MM.1S (cell line): ENCODE results near the gene PTGES.
"Not testable (repeated sequence)": the region's sequence is repeated elsewhere in the genome, so short reads cannot be mapped to it uniquely, and the experiment has no call there.

ENCODE experiments used
- DNase-seq: peaks from one replicate; pipeline ENCODE4 v3.0.0-alpha.2; 2015
- H2AFZ ChIP-seq: fragments of 300-600 bp; sonication (generic); 2 replicates; pipeline ENCODE4 v1.6.0; 2016; ENCODE audit warnings: antibody characterized with exemption, low read length
- H3F3A ChIP-seq: fragments of 300-600 bp; sonication (generic); 2 replicates; pipeline ENCODE4 v1.6.1; 2016; ENCODE audit warnings: mild to moderate bottlenecking, antibody characterized with exemption, low read length, moderate library complexity, mixed read lengths; ENCODE audit not compliant: insufficient read depth
- H3K27ac ChIP-seq: fragments of 300-600 bp; sonication (generic); 2 replicates; pipeline ENCODE4 v1.5.1; 2016; ENCODE audit warnings: mild to moderate bottlenecking, low read length
- H3K27me3 ChIP-seq: fragments of 300-600 bp; sonication (generic); replicated peaks from 2 replicates; pipeline ENCODE4 v1.6.0; 2016; ENCODE audit warnings: low read length; ENCODE audit not compliant: insufficient read depth
- H3K36me3 ChIP-seq: fragments of 300-600 bp; sonication (generic); replicated peaks from 2 replicates; pipeline ENCODE4 v1.6.1; 2016; ENCODE audit warnings: mild to moderate bottlenecking, low read length, mixed read lengths; ENCODE audit not compliant: insufficient read depth
- H3K4me1 ChIP-seq: fragments of 300-600 bp; sonication (generic); 2 replicates; pipeline ENCODE4 v1.6.1; 2016; ENCODE audit warnings: low read length, mixed read lengths
- H3K4me2 ChIP-seq: fragments of 300-600 bp; sonication (generic); 2 replicates; pipeline ENCODE4 v1.6.0; 2016; ENCODE audit warnings: low read depth, low read length
- H3K4me3 ChIP-seq: fragments of 300-600 bp; sonication (generic); 2 replicates; pipeline ENCODE4 v1.5.1; 2016; ENCODE audit warnings: low read length, mixed read lengths
- H3K79me2 ChIP-seq: fragments of 300-600 bp; sonication (generic); 2 replicates; pipeline ENCODE4 v1.6.1; 2016; ENCODE audit warnings: mixed run types, low read length, mixed read lengths
- H3K9ac ChIP-seq: fragments of 300-600 bp; sonication (generic); 2 replicates; pipeline ENCODE4 v1.6.1; 2016; ENCODE audit warnings: low read length, mixed read lengths
- H3K9me2 ChIP-seq: fragments of 300-600 bp; sonication (generic); replicated peaks from 2 replicates; pipeline ENCODE4 v1.6.1; 2016; ENCODE audit warnings: mild to moderate bottlenecking, low read length, mixed read lengths; ENCODE audit not compliant: insufficient read depth
- H3K9me3 ChIP-seq: fragments of 300-600 bp; sonication (generic); replicated peaks from 2 replicates; pipeline ENCODE4 v1.6.1; 2016; ENCODE audit warnings: mild to moderate bottlenecking, low read length, mixed read lengths; ENCODE audit not compliant: insufficient read depth
- H4K20me1 ChIP-seq: fragments of 300-600 bp; sonication (generic); 2 replicates; pipeline ENCODE4 v1.6.1; 2016; ENCODE audit warnings: mild to moderate bottlenecking, low read length, moderate library complexity, mixed read lengths; ENCODE audit not compliant: insufficient read depth
- EZH2 ChIP-seq: fragments of 300-600 bp; sonication (generic); optimal IDR thresholded peaks from 2 replicates; pipeline ENCODE3; 2017; ENCODE audit warnings: low read depth, mild to moderate bottlenecking, antibody characterized with exemption, low read length, mixed read lengths
- EZH2phosphoT487 ChIP-seq: fragments of 300-600 bp; sonication (generic); IDR thresholded peaks from 2 replicates; pipeline ENCODE4 v1.6.1; 2018; ENCODE audit warnings: antibody characterized with exemption, low read length
- TF ChIP-seq, protein P1 (sequence below): fragments of 300-600 bp; sonication (generic); IDR thresholded peaks from 2 replicates; pipeline ENCODE4 v1.5.1; 2016; ENCODE audit warnings: antibody characterized with exemption, low read length, mixed read lengths

The PTGES gene

GRCh38 chr9:129762985-129763926 is 10.4 kb upstream of the PTGES start:
- H3K4me1 ChIP-seq, result no peaks in the 10 kb centered on the region
- H3K79me2 ChIP-seq, result no peaks in the 10 kb centered on the region
- H3K27ac ChIP-seq, result no peak overlapping the region
- no peak for DNase-seq
- H4K20me1 ChIP-seq, result no peaks in the 10 kb centered on the region
- H3K9ac ChIP-seq, result no peak overlapping the region
- H3K4me3 ChIP-seq, result no peak overlapping the region
- H2AFZ ChIP-seq, result no peak overlapping the region
- H3K9me3 ChIP-seq, result no peaks in the 10 kb centered on the region
- no peaks in the 10 kb centered on the region for H3K36me3 ChIP-seq
- TF ChIP-seq EZH2phosphoT487 (no peak), EZH2 (no peak)
- TF ChIP-seq, protein P1, sequence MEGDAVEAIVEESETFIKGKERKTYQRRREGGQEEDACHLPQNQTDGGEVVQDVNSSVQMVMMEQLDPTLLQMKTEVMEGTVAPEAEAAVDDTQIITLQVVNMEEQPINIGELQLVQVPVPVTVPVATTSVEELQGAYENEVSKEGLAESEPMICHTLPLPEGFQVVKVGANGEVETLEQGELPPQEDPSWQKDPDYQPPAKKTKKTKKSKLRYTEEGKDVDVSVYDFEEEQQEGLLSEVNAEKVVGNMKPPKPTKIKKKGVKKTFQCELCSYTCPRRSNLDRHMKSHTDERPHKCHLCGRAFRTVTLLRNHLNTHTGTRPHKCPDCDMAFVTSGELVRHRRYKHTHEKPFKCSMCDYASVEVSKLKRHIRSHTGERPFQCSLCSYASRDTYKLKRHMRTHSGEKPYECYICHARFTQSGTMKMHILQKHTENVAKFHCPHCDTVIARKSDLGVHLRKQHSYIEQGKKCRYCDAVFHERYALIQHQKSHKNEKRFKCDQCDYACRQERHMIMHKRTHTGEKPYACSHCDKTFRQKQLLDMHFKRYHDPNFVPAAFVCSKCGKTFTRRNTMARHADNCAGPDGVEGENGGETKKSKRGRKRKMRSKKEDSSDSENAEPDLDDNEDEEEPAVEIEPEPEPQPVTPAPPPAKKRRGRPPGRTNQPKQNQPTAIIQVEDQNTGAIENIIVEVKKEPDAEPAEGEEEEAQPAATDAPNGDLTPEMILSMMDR, result no peak
- no peaks in the 10 kb centered on the region for H3K9me2 ChIP-seq
- no peaks in the 10 kb centered on the region; the same call in 1 of the 2 replicates for H3F3A ChIP-seq
- no peak overlapping the region for H3K4me2 ChIP-seq
- H3K27me3 ChIP-seq, result peaks cover 71% of the 10 kb centered on the region

GRCh38 chr9:129762370-129762984 is 9.6 kb upstream of the PTGES start:
- H3K27me3 ChIP-seq, result peaks cover 73% of the 10 kb centered on the region
- not testable (repeated sequence) for H3K4me3 ChIP-seq, H2AFZ ChIP-seq, H3K27ac ChIP-seq, H3F3A ChIP-seq, H3K9me2 ChIP-seq, DNase-seq, H4K20me1 ChIP-seq, H3K36me3 ChIP-seq, H3K9ac ChIP-seq, H3K9me3 ChIP-seq, H3K4me1 ChIP-seq, H3K79me2 ChIP-seq, H3K4me2 ChIP-seq

- Histone ChIP-seq H3K4me1 (no peaks in the 10 kb centered on the region), H4K20me1 (no peaks in the 10 kb centered on the region), H3K27me3 (peaks cover 71% of the 10 kb centered on the region), H3K4me3 (no peak overlapping the region), H3F3A (no peaks in the 10 kb centered on the region; the same call in 1 of the 2 replicates), H3K36me3 (no peaks in the 10 kb centered on the region), H3K27ac (no peak overlapping the region), H3K9ac (no peak overlapping the region), H3K9me3 (no peaks in the 10 kb centered on the region), H3K4me2 (no peak overlapping the region), H2AFZ (no peak overlapping the region), H3K79me2 (no peaks in the 10 kb centered on the region), H3K9me2 (no peaks in the 10 kb centered on the region)
- no peak for DNase-seq
- TF ChIP-seq EZH2phosphoT487, result no peak
- TF ChIP-seq, protein P1, result no peak
- TF ChIP-seq EZH2, result no peak
These were observed 9.1 kb upstream of the PTGES start for GRCh38 chr9:129761901-129762369.
